ENCODE results near the gene CLDN2.

DNA sequence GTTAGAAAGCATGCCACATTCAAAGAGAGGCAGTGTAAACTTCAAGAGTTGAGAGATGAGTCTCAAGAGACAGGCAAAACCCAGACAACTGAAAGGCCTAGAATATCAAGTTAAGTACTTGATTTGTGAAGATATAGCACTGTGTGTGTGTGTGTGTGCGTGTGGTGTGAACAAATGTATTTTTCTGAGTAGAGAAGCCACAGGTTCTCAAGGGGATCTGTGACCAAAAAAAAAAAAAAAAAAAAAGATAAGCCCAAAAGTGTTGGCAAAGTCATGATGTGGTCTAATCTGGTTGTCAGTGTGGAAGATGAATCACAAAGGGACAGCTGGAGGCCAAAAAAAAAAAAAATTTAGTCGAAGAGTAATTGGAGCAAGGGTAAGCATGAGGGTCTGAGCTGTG lies 20.9 kb upstream of the CLDN2 start:
- no peak for TF ChIP-seq CTCF (IDR thresholded peaks at IDR 0.05)
- TF ChIP-seq POLR2A (IDR thresholded peaks at IDR 0.05) = no peak
